ENCODE data around the gene SREBF1. TPM values are rescaled to one million over a fixed set of nuclear protein-coding genes. Genes with fewer than 3 reads are reported as not detected.

Gene SREBF1
- total and polyA plus RNA-seq, 4 donors, result 23.6 to 103 (median 24.4) TPM

GRCh38 chr17:17769869-17770631 is 66.7 kb downstream of the SREBF1 start:
- 91% methylated on average over 25 of the region's 25 CpGs for WGBS, 2 donors
- no peak for DNase-seq
- no peaks in the 10 kb centered on the region for H3K4me1 ChIP-seq (ENCODE audit: control insufficient read depth in 1 of 2, insufficient read depth in 2 of 2, low read length in 2 of 2)
- no peaks in the 10 kb centered on the region for H3K9me3 ChIP-seq (ENCODE audit: control insufficient read depth, low read length)
- no peak overlapping the region for H3K4me3 ChIP-seq (ENCODE audit: low read length in 2 of 2)
- ATAC-seq (ENCODE audit: low FRiP score), result no peak
- H3K36me3 ChIP-seq (ENCODE audit: control insufficient read depth in 1 of 2, insufficient read depth in 2 of 2, low read length in 1 of 2), result no peaks in the 10 kb centered on the region
- intact Hi-C loops (cut with DNase I), result loop anchor here (5.0 to 10.0 kb wide), 2 partner anchors 93 to 265 kb away; partner anchors contain the start of genes ATPAF2 (in 1 of the 2) and GID4 (in 1 of the 2)
- H3K27ac ChIP-seq (ENCODE audit: low read depth in 1 of 2, low read length in 2 of 2), result no peak overlapping the region
- H3K27me3 ChIP-seq (ENCODE audit: control insufficient read depth in 1 of 2, insufficient read depth in 2 of 2, low read length in 1 of 2), result no peaks in the 10 kb centered on the region

DNA sequence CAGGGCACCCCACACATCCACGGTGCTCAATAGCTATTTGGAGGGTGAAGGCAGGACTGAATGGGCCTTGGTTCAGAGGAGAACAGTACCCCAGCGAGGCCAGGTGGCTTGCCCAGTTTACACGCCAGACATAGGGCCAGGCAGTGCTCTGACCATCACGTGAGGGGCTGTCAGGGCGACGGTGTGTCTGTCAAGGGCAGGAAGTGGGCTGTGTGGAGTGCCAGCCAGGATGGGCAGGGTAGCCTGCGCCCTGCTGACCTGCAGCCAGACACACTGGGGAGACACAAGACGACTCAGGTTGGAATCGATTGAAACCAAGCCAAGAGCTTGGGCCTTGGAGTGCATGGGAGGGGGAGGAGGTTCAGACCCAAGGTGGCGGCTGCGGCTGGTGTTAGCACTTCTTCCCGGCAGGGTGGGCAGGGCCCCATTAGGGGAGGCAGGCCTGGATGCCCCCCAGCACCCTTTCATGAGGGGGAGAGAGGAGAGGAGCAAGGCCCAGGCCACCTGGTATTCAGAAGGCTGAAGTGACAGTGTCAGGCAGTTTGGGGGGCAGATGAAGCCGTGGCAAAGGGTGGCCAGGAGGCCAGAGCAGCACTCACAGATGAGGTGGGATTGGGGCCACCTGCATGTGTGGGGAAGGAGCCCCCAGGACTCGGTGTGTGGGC is 68.2 kb downstream of the SREBF1 start:
- Histone ChIP-seq H3K27me3 (ENCODE audit: control insufficient read depth in 1 of 2, insufficient read depth in 2 of 2, low read length in 1 of 2) (no peaks in the 10 kb centered on the region), H3K4me3 (ENCODE audit: low read length in 2 of 2) (no peak overlapping the region), H3K36me3 (ENCODE audit: control insufficient read depth in 1 of 2, insufficient read depth in 2 of 2, low read length in 1 of 2) (no peaks in the 10 kb centered on the region), H3K4me1 (ENCODE audit: control insufficient read depth in 1 of 2, insufficient read depth in 2 of 2, low read length in 2 of 2) (no peaks in the 10 kb centered on the region), H3K9me3 (ENCODE audit: control insufficient read depth, low read length) (no peaks in the 10 kb centered on the region), H3K27ac (ENCODE audit: low read depth in 1 of 2, low read length in 2 of 2) (no peak overlapping the region)
- ATAC-seq (ENCODE audit: low FRiP score) (no peak), DNase-seq (no peak)
- WGBS, 2 donors, result 72 to 73% methylated on average over 14 of the region's 14 CpGs
- intact Hi-C loops (cut with DNase I), result no loop called here

GRCh38 chr17:17767887-17768418 is 68.8 kb downstream of the SREBF1 start:
- H3K4me3 ChIP-seq (ENCODE audit: low read length in 2 of 2), result no peak overlapping the region
- DNase-seq (no peak), ATAC-seq (ENCODE audit: low FRiP score) (no peak)
- H3K27ac ChIP-seq (ENCODE audit: low read depth in 1 of 2, low read length in 2 of 2), result no peak overlapping the region
- H3K4me1 ChIP-seq (ENCODE audit: control insufficient read depth in 1 of 2, insufficient read depth in 2 of 2, low read length in 2 of 2), result no peaks in the 10 kb centered on the region
- H3K36me3 ChIP-seq (ENCODE audit: control insufficient read depth in 1 of 2, insufficient read depth in 2 of 2, low read length in 1 of 2), result no peaks in the 10 kb centered on the region
- no peaks in the 10 kb centered on the region for H3K9me3 ChIP-seq (ENCODE audit: control insufficient read depth, low read length)
- intact Hi-C loops (cut with DNase I), result no loop called here
- H3K27me3 ChIP-seq (ENCODE audit: control insufficient read depth in 1 of 2, insufficient read depth in 2 of 2, low read length in 1 of 2), result no peaks in the 10 kb centered on the region
- WGBS, 2 donors, result 87 to 90% methylated on average over 6 of the region's 6 CpGs

GRCh38 chr17:17767154-17767869 is 69.5 kb downstream of the SREBF1 start:
- no peak overlapping the region for H3K4me3 ChIP-seq (ENCODE audit: low read length in 2 of 2)
- 78 to 79% methylated on average over 7 of the region's 7 CpGs for WGBS, 2 donors
- no peaks in the 10 kb centered on the region for H3K27me3 ChIP-seq (ENCODE audit: control insufficient read depth in 1 of 2, insufficient read depth in 2 of 2, low read length in 1 of 2)
- H3K27ac ChIP-seq (ENCODE audit: low read depth in 1 of 2, low read length in 2 of 2), result no peak overlapping the region
- ATAC-seq (ENCODE audit: low FRiP score), result no peak
- H3K4me1 ChIP-seq (ENCODE audit: control insufficient read depth in 1 of 2, insufficient read depth in 2 of 2, low read length in 2 of 2), result no peaks in the 10 kb centered on the region
- intact Hi-C loops (cut with DNase I), result no loop called here
- no peaks in the 10 kb centered on the region for H3K36me3 ChIP-seq (ENCODE audit: control insufficient read depth in 1 of 2, insufficient read depth in 2 of 2, low read length in 1 of 2)
- DNase-seq, result no peak
- H3K9me3 ChIP-seq (ENCODE audit: control insufficient read depth, low read length), result no peaks in the 10 kb centered on the region

DNA sequence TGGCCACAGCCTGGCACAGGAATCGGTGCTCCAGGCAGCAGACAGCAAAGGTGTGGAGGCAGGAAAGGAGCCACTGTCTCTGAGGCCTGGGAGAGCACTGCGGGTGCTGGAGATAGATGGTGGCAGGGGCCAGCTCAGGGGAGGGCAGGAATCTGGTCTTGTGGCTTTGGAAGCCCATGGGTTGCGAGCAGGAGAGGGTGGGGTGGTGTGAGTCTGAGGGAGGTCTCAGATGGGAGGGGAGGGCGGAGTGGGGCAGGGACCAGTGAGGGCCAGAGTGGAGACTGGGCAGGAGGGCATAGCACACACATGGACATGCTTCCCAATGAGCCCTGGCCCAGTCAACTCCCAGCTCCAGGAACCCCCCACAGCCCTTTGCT is 70.1 kb downstream of the SREBF1 start:
- Histone ChIP-seq H3K36me3 (ENCODE audit: control insufficient read depth in 1 of 2, insufficient read depth in 2 of 2, low read length in 1 of 2) (no peaks in the 10 kb centered on the region), H3K4me3 (ENCODE audit: low read length in 2 of 2) (no peak overlapping the region), H3K27ac (ENCODE audit: low read depth in 1 of 2, low read length in 2 of 2) (no peak overlapping the region), H3K9me3 (ENCODE audit: control insufficient read depth, low read length) (no peaks in the 10 kb centered on the region), H3K27me3 (ENCODE audit: control insufficient read depth in 1 of 2, insufficient read depth in 2 of 2, low read length in 1 of 2) (no peaks in the 10 kb centered on the region), H3K4me1 (ENCODE audit: control insufficient read depth in 1 of 2, insufficient read depth in 2 of 2, low read length in 2 of 2) (no peaks in the 10 kb centered on the region)
- DNase-seq (no peak), ATAC-seq (ENCODE audit: low FRiP score) (no peak)
- WGBS, 2 donors, result 85 to 92% methylated on average over 4 of the region's 4 CpGs
- intact Hi-C loops (cut with DNase I), result no loop called here

- ATAC-seq (ENCODE audit: low FRiP score), result no peak
Measured at GRCh38 chr17:17766077-17766743, 70.6 kb downstream of the SREBF1 start.

DNA sequence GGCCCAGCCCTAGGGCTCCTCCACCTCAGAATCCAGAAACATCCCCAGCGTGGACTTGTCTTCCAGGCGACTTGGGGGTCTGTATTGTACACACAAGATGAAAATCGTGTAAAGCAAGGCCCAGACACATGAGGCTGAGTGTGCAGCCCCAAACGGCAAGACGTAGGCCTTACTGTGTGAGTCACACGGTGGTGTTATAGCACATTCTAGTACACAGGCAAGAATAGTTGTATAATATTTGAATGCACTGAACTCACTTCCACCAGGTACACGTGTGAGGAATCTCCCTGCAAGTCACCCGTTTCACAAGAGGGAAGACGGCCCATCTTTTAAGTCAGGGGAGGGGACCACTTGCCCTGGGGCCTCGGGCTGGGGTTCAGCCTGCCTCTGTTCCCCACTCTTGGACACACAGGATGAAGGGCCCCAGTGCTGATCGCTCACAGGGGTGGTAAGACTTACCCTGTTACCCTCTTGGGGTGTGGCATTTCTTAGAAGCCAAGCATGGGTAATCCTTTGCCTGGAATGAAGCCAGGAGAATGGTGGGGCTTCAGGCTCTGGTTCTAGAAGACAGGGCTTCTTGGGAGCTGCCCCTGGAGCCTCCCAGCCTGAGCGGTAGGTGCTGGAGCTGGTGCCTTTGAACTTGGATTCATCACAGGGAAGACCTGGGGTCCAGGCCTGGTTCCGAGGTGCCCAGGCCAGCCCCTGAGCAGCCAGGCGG is 71.3 kb downstream of the SREBF1 start:
- ATAC-seq (ENCODE audit: low FRiP score), result no peak
- DNase-seq, result no peak
- Histone ChIP-seq H3K4me3 (ENCODE audit: low read length in 2 of 2) (no peak overlapping the region), H3K4me1 (ENCODE audit: control insufficient read depth in 1 of 2, insufficient read depth in 2 of 2, low read length in 2 of 2) (no peaks in the 10 kb centered on the region), H3K27ac (ENCODE audit: low read depth in 1 of 2, low read length in 2 of 2) (no peak overlapping the region), H3K27me3 (ENCODE audit: control insufficient read depth in 1 of 2, insufficient read depth in 2 of 2, low read length in 1 of 2) (no peaks in the 10 kb centered on the region), H3K9me3 (ENCODE audit: control insufficient read depth, low read length) (no peaks in the 10 kb centered on the region), H3K36me3 (ENCODE audit: control insufficient read depth in 1 of 2, insufficient read depth in 2 of 2, low read length in 1 of 2) (no peaks in the 10 kb centered on the region)
- intact Hi-C loops (cut with DNase I), result no loop called here
- WGBS, 2 donors, result 85 to 86% methylated on average over 14 of the region's 14 CpGs

More at GRCh38 chr17:17766077-17766743, 70.6 kb downstream of the SREBF1 start:
- 94% methylated on average over 20 of the region's 20 CpGs for WGBS, 2 donors
- H3K27me3 ChIP-seq (ENCODE audit: control insufficient read depth in 1 of 2, insufficient read depth in 2 of 2, low read length in 1 of 2), result no peaks in the 10 kb centered on the region
- DNase-seq, result no peak
- intact Hi-C loops (cut with DNase I), result no loop called here
- H3K4me1 ChIP-seq (ENCODE audit: control insufficient read depth in 1 of 2, insufficient read depth in 2 of 2, low read length in 2 of 2), result no peaks in the 10 kb centered on the region
- H3K36me3 ChIP-seq (ENCODE audit: control insufficient read depth in 1 of 2, insufficient read depth in 2 of 2, low read length in 1 of 2), result no peaks in the 10 kb centered on the region
- H3K27ac ChIP-seq (ENCODE audit: low read depth in 1 of 2, low read length in 2 of 2), result no peak overlapping the region
- H3K4me3 ChIP-seq (ENCODE audit: low read length in 2 of 2), result no peak overlapping the region
- H3K9me3 ChIP-seq (ENCODE audit: control insufficient read depth, low read length), result no peaks in the 10 kb centered on the region

DNA sequence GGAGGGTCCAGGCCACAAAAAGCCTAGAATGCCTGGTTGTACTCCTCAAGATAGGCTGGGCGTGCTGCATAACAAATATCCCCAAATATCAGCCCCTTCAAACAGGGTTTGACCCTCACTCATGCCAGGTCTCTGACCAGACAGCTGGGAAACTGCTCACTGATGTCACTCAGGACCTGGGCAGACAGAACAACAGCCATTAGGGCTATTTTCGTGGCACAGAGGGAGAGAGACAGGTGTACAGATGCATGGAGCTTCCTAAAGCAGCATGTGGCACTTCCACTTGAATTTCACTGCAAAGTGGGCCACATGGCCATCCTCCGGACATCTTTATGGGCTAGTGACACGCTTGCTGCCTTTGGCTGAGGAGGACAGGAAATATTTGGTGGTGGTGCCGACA is 73.1 kb downstream of the SREBF1 start:
- Histone ChIP-seq H3K27ac (ENCODE audit: low read depth in 1 of 2, low read length in 2 of 2) (no peak overlapping the region), H3K36me3 (ENCODE audit: control insufficient read depth in 1 of 2, insufficient read depth in 2 of 2, low read length in 1 of 2) (no peaks in the 10 kb centered on the region), H3K4me3 (ENCODE audit: low read length in 2 of 2) (no peak overlapping the region), H3K4me1 (ENCODE audit: control insufficient read depth in 1 of 2, insufficient read depth in 2 of 2, low read length in 2 of 2) (no peaks in the 10 kb centered on the region), H3K9me3 (ENCODE audit: control insufficient read depth, low read length) (no peaks in the 10 kb centered on the region), H3K27me3 (ENCODE audit: control insufficient read depth in 1 of 2, insufficient read depth in 2 of 2, low read length in 1 of 2) (no peaks in the 10 kb centered on the region)
- ATAC-seq (ENCODE audit: low FRiP score), result no peak
- DNase-seq, result no peak
- 93 to 97% methylated on average over 5 of the region's 5 CpGs for WGBS, 2 donors
- intact Hi-C loops (cut with DNase I), result no loop called here

Measured in aorta (tissue), 5 donors.